Thyroid gland (tissue), 4 donors: Measurements from ENCODE around the gene CELF4.

Experiments used
- POLR2A ChIP-seq, 2 donors: fragments of 450-650 bp; IDR thresholded peaks; one replicate each; pipeline ENCODE4 v1.6.1; 2017; ENCODE audit warnings: antibody characterized with exemption in 2 of 2, mild to moderate bottlenecking in 2 of 2, moderate library complexity in 1 of 2
- TF ChIP-seq, protein P1 (sequence below), 6 experiments: fragments of 200-600 bp in 3 of 6; fragments of 450-650 bp in 3 of 6; sonication (generic) in 3 of 6; IDR thresholded peaks; one replicate each; pipeline ENCODE4 v1.5.1; 2016 to 2019; ENCODE audit warnings: antibody characterized with exemption in 6 of 6, mild to moderate bottlenecking in 2 of 6, inconsistent platforms in 1 of 6, moderate library complexity in 1 of 6

DNA sequence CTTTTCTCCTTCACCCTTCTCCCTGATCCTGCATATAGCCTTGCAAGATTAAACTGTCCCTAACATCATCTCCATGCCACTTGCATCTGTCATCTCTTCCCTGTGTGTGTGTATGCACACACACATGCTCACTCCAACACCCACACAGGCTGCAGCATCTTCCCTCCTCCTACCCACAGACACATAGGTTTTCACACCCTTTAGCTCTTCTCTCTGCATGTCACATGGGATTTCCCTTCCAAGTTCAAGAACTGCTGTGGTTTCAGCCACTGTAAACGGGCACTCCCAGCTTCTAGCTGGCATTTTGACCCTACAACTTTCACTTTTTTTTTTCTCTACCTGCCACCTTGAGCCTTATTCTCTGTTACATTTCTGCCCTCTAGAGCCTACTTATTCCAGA lies 6.4 kb downstream of the CELF4 start:
- TF ChIP-seq, protein P1, sequence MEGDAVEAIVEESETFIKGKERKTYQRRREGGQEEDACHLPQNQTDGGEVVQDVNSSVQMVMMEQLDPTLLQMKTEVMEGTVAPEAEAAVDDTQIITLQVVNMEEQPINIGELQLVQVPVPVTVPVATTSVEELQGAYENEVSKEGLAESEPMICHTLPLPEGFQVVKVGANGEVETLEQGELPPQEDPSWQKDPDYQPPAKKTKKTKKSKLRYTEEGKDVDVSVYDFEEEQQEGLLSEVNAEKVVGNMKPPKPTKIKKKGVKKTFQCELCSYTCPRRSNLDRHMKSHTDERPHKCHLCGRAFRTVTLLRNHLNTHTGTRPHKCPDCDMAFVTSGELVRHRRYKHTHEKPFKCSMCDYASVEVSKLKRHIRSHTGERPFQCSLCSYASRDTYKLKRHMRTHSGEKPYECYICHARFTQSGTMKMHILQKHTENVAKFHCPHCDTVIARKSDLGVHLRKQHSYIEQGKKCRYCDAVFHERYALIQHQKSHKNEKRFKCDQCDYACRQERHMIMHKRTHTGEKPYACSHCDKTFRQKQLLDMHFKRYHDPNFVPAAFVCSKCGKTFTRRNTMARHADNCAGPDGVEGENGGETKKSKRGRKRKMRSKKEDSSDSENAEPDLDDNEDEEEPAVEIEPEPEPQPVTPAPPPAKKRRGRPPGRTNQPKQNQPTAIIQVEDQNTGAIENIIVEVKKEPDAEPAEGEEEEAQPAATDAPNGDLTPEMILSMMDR (IDR thresholded peaks at IDR 0.05) = no peak
- no peak for TF ChIP-seq POLR2A (IDR thresholded peaks at IDR 0.05)
